Measurements from ENCODE around the gene ICAM2.

GRCh38 chr17:64067657-64068056 lies 47.2 kb upstream of the ICAM2 start:
- TF ChIP-seq EZH2phosphoT487 (IDR thresholded peaks at IDR 0.05; ENCODE audit: insufficient read depth, low read depth) (no peak), EZH2 (IDR thresholded peaks at IDR 0.05; ENCODE audit: insufficient read depth, poor library complexity, severe bottlenecking) (no peak)
